ENCODE measurements around the gene CDH23.

- TF ChIP-seq CTCF (IDR thresholded peaks at IDR 0.05) = no peak
- no peak for TF ChIP-seq ZFX (IDR thresholded peaks at IDR 0.05; ENCODE audit: borderline replicate concordance)
Observed at GRCh38 chr10:71370031-71370430, 26.7 kb upstream of the CDH23 start.

All from 22Rv1 (cell line).